ENCODE results near the gene DIP2B.

The DIP2B gene

DNA sequence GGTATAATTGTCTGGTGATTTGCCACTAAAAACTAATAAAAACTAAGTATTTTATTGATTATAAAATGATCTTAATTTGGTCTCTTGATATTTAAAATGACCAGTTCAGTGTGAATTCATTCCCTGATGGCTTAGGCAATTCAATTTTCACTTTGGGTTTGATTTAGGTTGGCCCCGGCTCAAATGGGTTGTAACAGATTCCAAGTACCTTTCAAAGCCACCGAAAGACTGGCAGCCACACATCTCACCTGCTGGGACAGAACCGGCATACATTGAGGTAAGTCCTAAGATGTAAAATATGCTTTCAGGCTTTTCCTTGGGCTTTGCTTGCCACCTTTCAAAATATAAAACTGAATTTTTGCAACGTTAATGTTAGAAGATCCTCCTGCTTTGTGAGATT is 181.6 kb downstream of the DIP2B start:
- DNase-seq: no peak
- intact Hi-C loops (cut with DNase I): no loop called here

DNA sequence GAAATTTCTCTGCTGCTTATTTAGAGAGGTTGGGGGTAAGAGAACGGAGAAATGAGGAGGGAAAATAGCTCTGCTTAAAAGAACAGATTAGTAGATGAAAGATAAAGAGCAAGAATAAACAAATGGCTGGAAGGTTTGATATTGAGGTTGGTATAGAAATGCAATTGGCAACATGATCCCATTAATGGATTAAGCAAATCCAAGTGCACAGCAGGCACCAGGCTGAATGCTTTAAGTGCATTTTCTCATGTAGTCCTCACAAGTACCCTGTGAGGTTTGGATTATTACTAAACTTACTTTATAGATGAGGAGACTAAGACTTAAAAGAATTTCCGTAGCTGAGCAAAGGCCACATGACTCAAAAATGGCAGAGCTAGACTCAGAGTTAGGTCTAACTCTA is 182.2 kb downstream of the DIP2B start:
- intact Hi-C loops (cut with DNase I): no loop called here
- DNase-seq: no peak

DNA sequence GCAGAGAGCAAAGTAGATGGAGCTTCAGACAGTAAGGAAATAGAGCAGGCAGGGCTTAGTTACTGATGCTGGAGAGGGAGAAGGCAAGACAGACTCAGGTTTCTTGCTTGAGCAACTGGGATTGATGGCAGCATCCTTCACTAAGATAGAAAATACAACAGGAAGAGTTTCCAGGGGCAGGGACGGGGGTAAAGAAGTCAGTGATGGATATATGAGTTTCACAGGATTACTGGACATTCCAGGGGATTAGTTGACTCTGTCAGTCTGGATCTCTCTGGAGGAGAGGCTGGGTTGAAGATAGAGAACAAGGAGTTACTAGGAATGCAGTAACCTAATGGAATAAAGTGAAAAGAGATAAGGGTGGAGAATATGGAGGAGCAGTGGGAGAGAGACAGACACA is 184.7 kb downstream of the DIP2B start:
- intact Hi-C loops (cut with DNase I): no loop called here
- no peak for DNase-seq

DNA sequence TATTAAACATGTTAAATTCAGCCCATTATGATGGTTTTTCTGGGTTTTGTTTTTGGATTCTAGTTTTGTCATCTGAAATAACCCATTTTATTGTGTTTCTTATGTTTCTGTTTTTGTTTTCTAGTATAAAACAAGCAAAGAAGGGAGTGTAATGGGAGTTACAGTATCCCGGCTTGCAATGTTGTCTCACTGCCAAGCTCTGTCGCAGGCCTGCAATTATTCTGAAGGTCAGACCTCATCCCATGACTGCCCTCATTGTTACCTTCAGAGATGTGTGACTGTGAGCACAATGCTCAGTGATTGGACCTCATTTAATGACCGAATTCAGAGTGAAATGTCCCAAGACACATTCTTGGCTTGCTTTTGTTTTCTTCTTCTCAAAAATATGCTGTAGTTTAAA is 186.1 kb downstream of the DIP2B start:
- DNase-seq: peak; percentile 3 to 91 (median 67)
- intact Hi-C loops (cut with DNase I): no loop called here

DNA sequence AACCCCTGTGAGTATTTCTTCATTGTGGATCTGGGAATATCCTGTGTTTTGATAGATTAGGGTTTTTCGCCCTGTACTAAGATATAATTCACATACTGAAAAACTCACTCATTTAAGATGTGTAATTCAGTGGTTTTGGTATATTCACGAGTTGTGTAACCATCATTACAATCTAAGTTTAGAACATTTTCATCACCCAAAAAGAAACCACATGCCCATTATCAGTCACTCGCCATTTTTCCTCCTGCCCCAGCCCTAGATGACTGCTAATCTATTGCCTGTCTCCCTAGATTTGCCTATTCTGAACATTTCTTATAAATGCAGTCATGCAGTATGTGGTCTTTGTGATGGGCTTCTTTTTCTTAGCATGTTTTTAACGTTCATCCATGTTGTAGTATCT is 191.2 kb downstream of the DIP2B start:
- DNase-seq: no peak
- intact Hi-C loops (cut with DNase I): no loop called here

DNA sequence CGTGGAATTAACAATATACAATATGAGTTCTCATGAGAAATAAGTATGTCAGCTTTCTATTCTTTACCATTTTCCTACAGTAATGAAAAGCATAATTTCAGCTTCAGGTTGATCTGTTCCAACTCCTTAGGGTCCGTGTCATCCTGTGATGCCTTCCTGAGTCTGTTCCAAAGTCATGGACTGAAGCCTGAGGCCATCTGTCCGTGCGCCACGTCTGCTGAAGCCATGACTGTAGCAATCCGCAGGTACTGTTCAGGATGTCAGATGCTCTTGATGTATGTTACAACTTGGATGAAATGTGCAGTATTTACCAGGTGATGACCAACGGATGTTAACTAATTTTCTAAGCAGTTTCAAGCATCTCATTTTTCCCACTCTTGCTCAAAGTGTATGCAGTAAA is 192.1 kb downstream of the DIP2B start:
- intact Hi-C loops (cut with DNase I): no loop called here

DNA sequence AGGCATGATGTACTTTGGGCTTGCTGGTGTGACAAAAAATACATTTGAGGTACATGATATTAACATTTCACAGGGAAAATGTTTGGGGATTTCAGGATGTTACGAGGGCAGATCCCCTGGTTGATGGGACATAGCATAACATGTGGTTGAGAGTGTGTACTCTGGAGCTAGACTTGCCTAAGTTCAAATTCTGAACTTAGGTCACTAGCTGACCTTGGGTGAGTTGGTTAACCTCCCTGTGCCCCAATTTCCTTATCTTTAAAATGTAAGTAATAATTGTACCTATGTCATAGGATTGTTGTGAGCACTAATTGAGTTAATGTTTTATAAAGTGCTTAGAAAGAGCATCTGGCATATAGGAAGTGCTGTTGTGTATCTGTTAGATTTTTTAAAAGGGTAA is 194.4 kb downstream of the DIP2B start:
- DNase-seq: no peak
- intact Hi-C loops (cut with DNase I): no loop called here

More for the DNA sequence above, 192.1 kb downstream of the DIP2B start:
- DNase-seq: no peak

DNA sequence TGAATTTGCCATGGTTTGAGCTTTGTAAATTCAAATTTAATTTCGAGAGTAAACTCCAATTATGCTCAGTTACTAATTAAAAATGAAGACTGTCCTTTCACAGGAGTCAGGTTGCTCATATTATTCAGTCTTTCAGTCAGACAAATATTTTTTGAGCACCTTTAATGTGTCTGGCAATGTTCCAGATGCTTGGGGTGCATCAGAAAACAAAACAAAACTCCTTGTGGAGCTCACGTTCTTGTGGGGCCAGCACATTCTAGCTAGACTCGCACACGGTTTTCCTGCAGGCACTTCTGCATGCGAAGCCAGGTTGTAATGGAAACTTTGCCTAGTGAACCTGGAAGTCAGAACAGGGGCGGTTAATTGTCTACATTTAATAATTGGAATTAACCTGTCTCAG is 195.2 kb downstream of the DIP2B start:
- peak in 3 of 42 donors; percentile 3 to 19 (median 13) for DNase-seq
- intact Hi-C loops (cut with DNase I): no loop called here

DNA sequence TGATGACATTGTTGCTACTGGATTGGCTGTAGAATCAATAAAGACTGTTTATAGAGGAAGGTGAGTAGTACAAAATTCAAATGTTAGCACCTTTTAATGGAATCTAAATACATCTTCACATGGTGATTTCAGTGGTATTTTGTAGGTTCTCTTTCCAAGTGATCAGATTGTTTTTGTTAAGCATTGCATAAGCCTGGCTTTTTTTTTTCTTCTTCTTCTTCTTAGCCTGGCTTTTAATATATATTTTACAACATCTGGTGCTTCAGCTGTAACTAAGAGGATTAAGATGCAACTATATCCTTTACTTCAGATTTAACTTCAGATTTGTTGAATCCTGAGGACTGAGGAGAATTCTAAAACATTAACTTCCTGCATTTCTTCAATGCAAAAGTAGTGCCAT is 201.8 kb downstream of the DIP2B start:
- DNase-seq: no peak
- intact Hi-C loops (cut with DNase I): no loop called here

DNA sequence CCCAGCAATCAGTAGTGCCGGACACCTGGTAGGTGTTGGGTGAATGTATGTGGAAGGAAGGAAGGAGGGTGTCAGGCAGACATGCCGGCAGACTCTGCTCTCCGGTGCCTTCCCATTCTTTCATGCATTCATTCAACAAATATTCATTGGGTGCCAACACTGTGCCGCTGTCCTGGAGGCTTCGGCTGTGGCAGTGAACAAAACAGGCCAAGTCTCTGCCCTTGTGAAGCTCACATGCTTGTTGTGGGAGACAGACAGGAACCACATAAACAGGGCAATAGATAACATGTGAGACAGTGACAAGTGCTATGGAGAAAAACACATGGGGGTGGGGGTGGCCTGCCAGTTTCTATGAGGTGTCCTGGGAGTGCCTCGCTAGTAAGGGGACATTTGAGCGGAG is 202.6 kb downstream of the DIP2B start:
- intact Hi-C loops (cut with DNase I): no loop called here
- peak in 1 of 42 donors; percentile 41 for DNase-seq

DNA sequence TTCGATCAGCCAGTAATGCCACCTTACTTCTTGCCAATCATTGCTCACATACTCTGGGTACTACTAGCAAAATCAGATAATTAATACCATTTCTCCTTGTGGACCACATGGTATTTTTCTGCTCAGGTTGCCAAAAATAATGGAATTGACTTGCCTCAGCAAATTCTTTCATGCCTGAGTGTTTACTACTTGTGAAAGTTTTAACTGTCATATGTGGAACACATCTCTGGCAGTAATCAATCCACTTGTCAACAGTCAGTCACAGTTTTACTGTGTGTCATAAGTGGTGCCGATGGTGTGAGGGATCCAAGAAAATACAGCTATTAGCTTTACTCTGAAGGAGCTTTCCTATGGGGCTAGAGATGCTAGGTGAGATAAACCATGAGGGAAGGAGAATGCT is 203.8 kb downstream of the DIP2B start:
- intact Hi-C loops (cut with DNase I): no loop called here

DNA sequence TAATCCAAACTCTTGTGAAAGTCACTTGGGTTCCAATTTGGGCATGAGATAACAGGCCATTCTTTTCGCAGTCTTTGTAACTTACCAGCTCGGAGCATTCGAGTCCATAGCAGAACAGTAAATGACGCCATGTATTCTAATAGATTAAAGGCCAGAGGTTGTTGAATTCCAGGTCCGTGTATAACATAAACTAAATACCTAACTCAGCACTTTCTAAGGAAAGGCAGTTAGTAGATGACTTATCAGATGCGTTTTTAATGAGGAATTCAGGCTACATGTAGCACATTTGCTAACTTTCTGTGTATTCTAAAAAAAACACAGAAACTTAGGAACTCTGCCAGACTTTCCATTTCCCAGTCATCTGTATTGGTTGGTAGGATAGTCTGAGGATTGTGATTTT is 206.3 kb downstream of the DIP2B start:
- intact Hi-C loops (cut with DNase I): no loop called here
- DNase-seq: no peak

More for the DNA sequence above, 203.8 kb downstream of the DIP2B start:
- no peak for DNase-seq

DNA sequence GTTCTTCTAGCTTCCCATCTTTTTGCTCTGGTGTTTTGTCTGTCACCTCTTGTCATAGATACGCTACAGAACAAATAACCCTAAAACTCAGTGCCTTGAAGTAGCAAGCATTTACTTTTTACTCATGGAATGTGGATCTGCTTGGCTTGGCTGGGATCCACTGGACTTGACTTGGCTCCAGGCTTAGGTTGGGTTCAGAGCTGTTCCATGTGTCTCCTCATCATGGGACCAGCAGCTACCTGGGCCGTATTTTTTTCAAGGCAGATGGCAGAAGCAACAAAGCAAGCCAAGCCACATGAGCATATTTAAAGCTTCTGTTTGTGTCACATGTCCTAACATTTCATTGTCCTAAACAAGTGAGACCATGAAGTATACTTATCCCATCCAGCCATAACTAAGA is 210.4 kb downstream of the DIP2B start:
- no peak for DNase-seq
- intact Hi-C loops (cut with DNase I): no loop called here

DNA sequence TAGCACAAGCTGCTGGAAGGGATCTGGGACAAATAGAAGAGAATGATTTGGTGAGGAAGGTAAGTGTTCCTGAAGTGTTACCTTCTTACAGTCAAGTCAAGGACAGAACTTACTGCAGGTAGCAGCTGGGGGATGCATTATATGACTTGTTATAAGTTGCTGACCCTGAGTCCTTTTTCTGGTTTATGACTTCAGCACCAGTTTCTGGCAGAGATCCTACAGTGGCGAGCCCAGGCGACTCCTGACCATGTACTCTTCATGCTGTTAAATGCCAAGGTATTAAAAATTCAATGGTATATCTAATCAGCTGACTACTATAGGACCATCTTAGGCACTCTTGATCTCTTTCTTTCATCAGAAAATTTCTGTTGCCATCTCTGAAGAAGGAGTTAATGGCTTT is 214.0 kb downstream of the DIP2B start:
- intact Hi-C loops (cut with DNase I): no loop called here
- no peak for DNase-seq

DNA sequence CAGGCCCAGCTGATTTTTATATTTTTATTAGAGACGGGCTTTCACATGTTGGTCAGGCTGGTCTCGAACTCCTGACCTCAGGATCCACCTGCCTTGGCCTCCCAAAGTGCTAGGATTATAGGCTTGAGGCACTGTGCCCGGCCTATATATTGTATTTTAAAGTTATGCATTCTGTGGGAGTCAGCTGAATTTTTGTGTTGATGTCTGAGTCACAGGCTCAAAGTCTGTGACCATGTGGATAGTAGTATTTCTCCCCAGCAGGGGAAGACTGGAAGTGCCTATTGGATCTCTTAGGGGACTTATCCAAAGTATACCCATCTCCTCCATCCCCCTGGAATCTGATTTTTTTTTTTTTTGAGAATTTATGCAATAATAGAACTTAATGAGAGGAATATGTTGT is 215.3 kb downstream of the DIP2B start:
- no peak for DNase-seq
- intact Hi-C loops (cut with DNase I): no loop called here

DNA sequence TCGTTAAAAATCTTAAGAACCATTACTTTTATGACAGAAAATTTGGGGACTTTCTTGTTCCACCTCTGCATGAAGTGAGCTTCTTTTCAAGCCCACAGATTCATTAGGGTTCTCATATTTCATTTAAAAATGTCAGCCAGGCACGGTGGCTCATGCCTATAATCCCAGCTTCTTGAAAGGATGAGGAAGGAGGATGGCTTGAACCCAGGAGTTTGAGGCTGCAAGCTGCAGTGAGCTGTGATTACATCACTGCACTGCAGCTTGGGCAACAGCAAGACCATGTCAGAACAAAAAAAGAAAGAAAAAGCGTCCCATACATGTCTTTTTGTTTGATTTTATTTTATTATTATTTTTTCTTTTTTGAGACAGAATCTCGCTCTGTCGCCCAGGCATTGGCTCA is 215.7 kb downstream of the DIP2B start:
- intact Hi-C loops (cut with DNase I): no loop called here
- DNase-seq: no peak

DNA sequence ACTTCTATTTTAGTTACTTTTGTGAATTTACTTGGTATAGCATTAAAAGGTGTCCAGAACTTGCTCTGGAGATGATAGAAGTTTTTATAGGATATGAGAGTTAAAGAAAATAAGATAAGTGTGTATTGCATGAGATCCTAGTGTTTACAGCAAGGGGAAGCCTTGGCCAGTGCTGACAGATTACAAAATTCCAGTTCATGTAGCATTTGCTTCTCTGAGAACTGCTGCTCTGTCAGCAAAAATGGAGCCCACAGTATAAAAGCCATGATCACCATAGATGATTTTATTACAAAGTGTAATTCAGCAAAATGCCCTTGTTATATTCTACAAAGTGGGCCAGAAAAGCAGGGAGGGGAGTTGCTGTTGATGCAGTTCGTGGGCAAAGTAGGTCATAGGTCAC is 219.1 kb downstream of the DIP2B start:
- no peak for DNase-seq
- intact Hi-C loops (cut with DNase I): no loop called here

DNA sequence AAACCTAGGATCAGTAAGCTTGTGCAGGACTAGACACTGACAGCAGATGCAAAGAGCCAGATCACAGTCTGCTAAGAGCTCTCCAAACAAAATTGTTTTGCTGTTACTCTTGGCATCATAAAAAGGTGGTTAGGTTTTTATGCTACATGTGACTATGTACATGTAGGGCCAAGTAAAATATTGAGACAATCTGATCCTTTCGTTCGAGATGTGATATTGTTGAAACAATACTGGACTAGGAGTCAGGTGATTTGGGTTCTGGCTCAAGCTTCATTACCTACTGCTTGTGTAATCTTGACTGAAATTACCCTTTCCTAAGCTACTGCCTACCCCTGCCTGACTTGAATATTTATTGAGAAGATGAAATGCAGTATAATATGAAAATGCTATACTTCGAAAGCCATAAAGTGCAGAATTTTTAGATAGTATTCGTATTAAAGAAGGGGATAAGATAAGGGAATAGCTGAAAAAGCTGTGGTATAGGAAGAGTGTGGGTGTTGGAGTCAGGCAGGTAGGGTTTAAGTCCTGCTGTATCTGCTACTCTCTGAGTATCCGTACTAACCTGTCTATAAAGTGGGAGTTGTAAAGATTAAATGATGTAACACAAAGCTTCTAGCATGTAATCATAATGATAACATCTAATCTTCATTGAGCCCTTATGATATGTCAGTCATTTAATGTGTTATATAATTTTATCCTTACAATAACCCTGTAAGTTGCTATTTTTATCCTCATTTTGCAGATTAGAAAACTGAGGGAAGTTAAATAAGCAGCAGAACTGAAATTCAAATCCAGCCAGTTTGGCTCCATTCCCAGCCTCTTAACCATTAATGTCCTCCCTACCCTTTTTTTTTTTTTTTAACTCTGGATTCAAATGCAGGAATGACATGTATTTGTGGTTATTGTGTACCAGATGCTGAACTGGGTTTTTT is 220.5 kb downstream of the DIP2B start:
- peak in 3 of 42 donors; percentile 14 to 42 (median 27) for DNase-seq
- intact Hi-C loops (cut with DNase I): no loop called here

DNA sequence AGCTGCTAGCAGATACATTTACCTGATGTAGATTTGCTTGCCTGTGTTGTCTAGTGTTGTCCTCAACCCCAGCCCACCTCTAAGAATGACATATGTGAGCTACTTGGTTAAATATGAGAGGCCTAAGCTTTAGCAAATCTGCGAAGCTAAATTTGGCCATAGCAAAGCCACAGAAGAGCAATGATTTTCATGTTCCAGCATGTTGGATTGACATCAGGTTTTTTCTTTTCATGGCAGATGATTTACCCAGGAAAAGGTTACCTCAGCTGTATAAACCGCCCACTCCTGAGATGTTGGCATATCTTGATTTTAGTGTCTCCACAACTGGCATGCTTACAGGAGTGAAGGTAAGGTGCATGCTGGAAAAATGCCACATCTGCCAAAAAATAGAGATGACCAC is 222.7 kb downstream of the DIP2B start:
- no peak for DNase-seq
- intact Hi-C loops (cut with DNase I): no loop called here

DNA sequence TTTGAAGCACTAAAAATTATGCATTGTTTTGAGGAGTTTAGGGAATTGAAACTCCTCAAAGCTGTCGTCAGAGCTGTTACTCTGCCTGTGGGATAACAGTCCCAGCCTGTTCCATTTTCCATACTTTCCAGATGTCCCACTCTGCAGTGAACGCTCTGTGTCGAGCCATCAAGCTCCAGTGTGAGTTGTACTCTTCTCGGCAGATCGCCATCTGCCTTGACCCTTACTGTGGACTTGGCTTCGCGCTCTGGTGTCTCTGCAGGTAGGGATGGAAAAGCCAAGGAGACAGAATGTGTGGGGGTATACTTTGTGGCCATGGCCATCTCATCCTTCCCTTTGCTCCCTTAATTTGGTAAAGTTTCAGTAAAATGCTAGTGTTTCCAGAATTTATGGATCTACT is 223.6 kb downstream of the DIP2B start:
- intact Hi-C loops (cut with DNase I): no loop called here

DNA sequence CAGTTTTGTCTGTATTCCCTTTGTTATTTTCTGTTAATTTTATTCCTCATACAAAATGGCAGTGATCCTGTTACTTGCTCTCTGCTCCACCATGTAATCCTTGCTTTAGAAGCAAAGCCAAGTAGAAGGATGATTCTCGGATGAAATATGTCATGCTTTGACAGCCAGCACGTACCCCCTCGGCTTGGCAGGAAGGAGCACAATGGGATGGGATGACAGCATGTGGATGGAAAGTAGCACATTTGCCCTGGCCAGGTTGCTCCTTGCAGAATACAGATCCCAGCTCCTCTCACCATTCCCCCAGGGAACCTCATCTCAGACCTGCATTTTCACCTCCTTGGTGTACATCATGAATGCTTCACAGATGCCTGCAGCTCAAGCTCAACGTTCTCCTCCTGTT is 224.1 kb downstream of the DIP2B start:
- intact Hi-C loops (cut with DNase I): no loop called here
- no peak for DNase-seq

More for the DNA sequence above, 223.6 kb downstream of the DIP2B start:
- DNase-seq: no peak

Data from head of caudate nucleus (tissue), 42 donors.